PC-9 (cell line): ENCODE measurements around the gene KLHL42. TPM values are rescaled to one million over a fixed set of nuclear protein-coding genes. Genes with fewer than 3 reads are reported as not detected.

Source experiments
- BruUV-seq: library from RNA; stranded (reverse); fragments of 400-500 nt; replicated peaks from 2 replicates; lab custom pipeline; 2021; lab: Mats Ljungman, UMichigan
- CTCF ChIA-PET: fragments of 300-600 bp; sonication (Branson Sonifier 250); formaldehyde crosslinking; loops from one replicate; lab custom pipeline; 2022; ENCODE audit warnings: antibody characterized with exemption; lab: Charles Lee
- POLR2A ChIA-PET: fragments of 300-600 bp; sonication (Branson Sonifier 250); formaldehyde crosslinking; loops from one replicate; lab custom pipeline; 2022; ENCODE audit warnings: antibody characterized with exemption; ENCODE audit not compliant: unreplicated experiment; lab: Charles Lee
- DNase-seq, 2 experiments: peaks; one replicate each; pipeline versions ENCODE4 v3.0.0 to v3.0.0-alpha.2; 2015 to 2022; ENCODE audit warnings: mixed read lengths in 1 of 2
- H2AFZ ChIP-seq: fragments of 200-600 bp; sonication (generic); 2 replicates; pipeline ENCODE4 v1.8.1; 2017; ENCODE audit warnings: antibody characterized with exemption
- H3F3A ChIP-seq: fragments of 200-600 bp; sonication (generic); 2 replicates; pipeline ENCODE4 v1.8.1; 2017; ENCODE audit warnings: antibody characterized with exemption, mild to moderate bottlenecking, low read depth; ENCODE audit not compliant: insufficient read depth
- H3K27ac ChIP-seq: fragments of 200-600 bp; sonication (generic); 2 replicates; pipeline ENCODE4 v1.6.1; 2016; ENCODE audit warnings: mixed run types
- H3K27me3 ChIP-seq: fragments of 200-600 bp; sonication (generic); 2 replicates; pipeline ENCODE4 v1.6.1; 2016; ENCODE audit warnings: low read depth, mixed run types; ENCODE audit not compliant: insufficient read depth
- H3K36me3 ChIP-seq: fragments of 200-600 bp; sonication (generic); 2 replicates; pipeline ENCODE4 v1.6.1; 2016; ENCODE audit warnings: low read depth, mixed run types
- H3K4me1 ChIP-seq: fragments of 200-600 bp; sonication (generic); replicated peaks from 2 replicates; pipeline ENCODE4 v1.6.1; 2016; ENCODE audit warnings: mixed run types; ENCODE audit not compliant: insufficient read depth
- H3K4me2 ChIP-seq: fragments of 200-600 bp; sonication (generic); 2 replicates; pipeline ENCODE4 v1.6.1; 2017; ENCODE audit warnings: mixed run types
- H3K4me3 ChIP-seq: fragments of 200-600 bp; sonication (generic); 2 replicates; pipeline ENCODE4 v1.6.1; 2016; ENCODE audit warnings: mixed run types
- H3K79me2 ChIP-seq: fragments of 200-600 bp; sonication (generic); 2 replicates; pipeline ENCODE4 v1.6.1; 2017; ENCODE audit warnings: low read depth, mixed run types
- H3K9me2 ChIP-seq: fragments of 200-600 bp; sonication (generic); 2 replicates; pipeline ENCODE4 v1.8.1; 2017; ENCODE audit warnings: mild to moderate bottlenecking; ENCODE audit not compliant: insufficient read depth
- H3K9me3 ChIP-seq: fragments of 200-600 bp; sonication (generic); 2 replicates; pipeline ENCODE4 v1.8.1; 2016; ENCODE audit warnings: low read depth; ENCODE audit not compliant: insufficient read depth
- H4K20me1 ChIP-seq: fragments of 200-600 bp; sonication (generic); 2 replicates; pipeline ENCODE4 v1.8.1; 2017; ENCODE audit not compliant: insufficient read depth
- CTCF ChIP-seq: fragments of 200-600 bp; sonication (generic); conservative IDR thresholded peaks from 2 replicates; pipeline ENCODE4 v1.6.1; 2017; ENCODE audit warnings: mixed run types, antibody characterized with exemption, mild to moderate bottlenecking, moderate library complexity
- EZH2 ChIP-seq: fragments of 200-600 bp; sonication (generic); IDR thresholded peaks from 2 replicates; pipeline ENCODE4 v1.8.0; 2017; ENCODE audit warnings: antibody characterized with exemption, low read depth
- intact Hi-C: fragments of 100-400 bp; cut with micrococcal nuclease; formaldehyde crosslinking; loops from one replicate; pipeline ENCODE4 v1.10.0; 2022; ENCODE audit not compliant: unreplicated experiment
- total RNA-seq: library from RNA; stranded (reverse); gene quantifications from 2 replicates; pipeline ENCODE4 v1.2.3, GENCODE V29; 2021

The KLHL42 gene
- total RNA-seq, 1 experiment from 2014 or later, result 33.6 TPM

DNA sequence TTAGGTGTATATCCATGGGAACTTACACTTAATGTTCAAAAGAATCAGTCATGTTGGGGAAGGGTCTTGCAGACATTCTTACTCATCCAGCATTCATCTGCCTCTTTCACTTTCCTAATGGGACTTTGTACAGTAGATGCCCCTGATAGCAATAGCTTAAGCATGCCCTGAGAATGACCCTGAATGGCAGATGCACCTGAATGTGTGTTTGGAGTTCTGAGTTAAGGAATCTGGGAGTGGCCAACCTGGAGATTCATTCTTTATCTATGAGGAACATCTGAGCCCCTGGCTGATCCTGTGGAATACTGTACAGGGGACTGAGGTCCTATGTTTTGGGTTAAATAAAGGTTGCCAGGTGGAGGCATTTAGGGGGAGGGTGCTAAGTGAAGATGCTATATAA, 71.3 kb downstream of the KLHL42 start:
- no peak overlapping the region for H3K4me2 ChIP-seq
- H2AFZ ChIP-seq, result no peak overlapping the region
- ChIA-PET CTCF (no interaction called here), POLR2A (no interaction called here)
- no peak overlapping the region for H3K4me3 ChIP-seq
- H3K36me3 ChIP-seq, result no peaks in the 10 kb centered on the region
- no peaks in the 10 kb centered on the region for H4K20me1 ChIP-seq
- H3K27ac ChIP-seq, result no peak overlapping the region
- H3K4me1 ChIP-seq, result no peaks in the 10 kb centered on the region
- TF ChIP-seq CTCF, result no peak
- no peak for TF ChIP-seq EZH2
- H3K9me2 ChIP-seq, result 0 out of 2 replicates have a peak, but pooled peaks cover 4% of the 10 kb centered on the region
- no peak for DNase-seq
- no TSS peak for BruUV-seq
- no peaks in the 10 kb centered on the region for H3K27me3 ChIP-seq
- H3K79me2 ChIP-seq, result no peaks in the 10 kb centered on the region
- intact Hi-C loops, result no loop called here
- no peaks in the 10 kb centered on the region for H3F3A ChIP-seq
- H3K9me3 ChIP-seq, result no peaks in the 10 kb centered on the region

DNA sequence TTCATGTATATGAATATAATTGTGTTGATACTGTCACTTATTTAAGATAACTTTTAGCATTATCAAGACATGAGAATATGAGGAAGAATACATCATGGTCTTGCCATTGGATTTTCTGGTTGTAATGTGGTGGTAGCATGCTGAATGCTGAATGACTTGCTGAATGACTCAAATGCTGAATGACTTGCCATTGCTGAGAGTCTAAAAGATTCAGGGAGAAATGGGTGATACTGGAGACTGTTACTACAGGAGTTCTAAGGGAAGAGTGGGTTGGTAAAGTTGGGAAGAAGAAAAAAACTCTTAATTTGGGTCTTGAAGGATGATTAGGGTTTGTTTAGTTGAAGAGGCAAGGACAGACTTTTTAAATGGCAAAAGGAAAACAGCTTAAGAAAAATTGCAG, 72.1 kb downstream of the KLHL42 start:
- no peak for TF ChIP-seq CTCF
- no peak for TF ChIP-seq EZH2
- BruUV-seq, result no TSS peak
- Histone ChIP-seq H3K36me3 (no peaks in the 10 kb centered on the region), H4K20me1 (no peaks in the 10 kb centered on the region), H3F3A (no peaks in the 10 kb centered on the region), H3K4me3 (no peak overlapping the region), H3K9me3 (no peaks in the 10 kb centered on the region), H3K4me1 (no peaks in the 10 kb centered on the region), H3K4me2 (no peak overlapping the region), H3K9me2 (0 out of 2 replicates have a peak, but pooled peaks cover 4% of the 10 kb centered on the region), H3K79me2 (no peaks in the 10 kb centered on the region), H3K27me3 (no peaks in the 10 kb centered on the region), H2AFZ (no peak overlapping the region), H3K27ac (no peak overlapping the region)
- intact Hi-C loops, result no loop called here
- CTCF ChIA-PET, result no interaction called here
- POLR2A ChIA-PET, result no interaction called here
- no peak for DNase-seq

Other genes starting within 250 kb of the KLHL42 start
- 0.63 and 1.4 TPM in 2 replicates for gene REP15, start 83.8 kb upstream of the KLHL42 start, total RNA-seq
- gene MRPS35, start 69.4 kb upstream of the KLHL42 start, total RNA-seq, result 80.6 and 91.7 TPM in 2 replicates
- gene MANSC4, start within 50 bp of the KLHL42 start, total RNA-seq, result not detected in 2 replicates
- gene PTHLH, start 192.5 kb downstream of the KLHL42 start, total RNA-seq, result 1.6 and 1.9 TPM in 2 replicates